ENCODE measurements around the gene GSG1L2.

GRCh38 chr17:9845306-9845705, 23.4 kb upstream of the GSG1L2 start:
- TF ChIP-seq CTCF (IDR thresholded peaks at IDR 0.05): no peak
- no peak for TF ChIP-seq POLR2A (IDR thresholded peaks at IDR 0.05)
